ENCODE measurements around the gene SCFD1.
"Not testable (repeated sequence)": the region's sequence is repeated elsewhere in the genome, so short reads cannot be mapped to it uniquely, and the experiment has no call there.

The SCFD1 gene

DNA sequence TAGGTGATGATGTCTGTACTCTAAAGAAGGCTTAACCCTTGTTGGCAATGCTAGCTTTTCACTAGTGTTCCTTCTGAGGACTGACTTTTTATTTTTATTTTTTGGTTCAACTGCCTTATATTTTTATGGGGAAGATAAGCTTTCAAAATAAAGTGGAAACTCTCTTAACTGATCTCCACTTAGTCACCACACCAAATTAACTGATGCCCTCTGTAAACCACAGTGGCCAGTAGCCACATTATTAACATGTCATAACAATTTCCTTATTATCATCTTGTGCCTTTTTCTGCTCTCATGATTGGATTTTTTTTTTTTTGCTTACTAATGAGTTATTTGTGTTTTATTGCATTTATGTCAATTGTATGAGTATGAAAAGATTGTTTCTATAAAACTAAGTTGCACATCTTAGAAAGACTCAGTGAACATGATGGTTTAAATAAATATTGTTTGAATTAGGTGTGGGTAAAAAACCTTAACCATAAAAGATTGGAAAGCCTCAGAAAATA is 56.9 kb downstream of the SCFD1 start:
- no peak for DNase-seq

GRCh38 chr14:30680036-30680435 is 57.9 kb downstream of the SCFD1 start:
- DNase-seq: no peak

DNA sequence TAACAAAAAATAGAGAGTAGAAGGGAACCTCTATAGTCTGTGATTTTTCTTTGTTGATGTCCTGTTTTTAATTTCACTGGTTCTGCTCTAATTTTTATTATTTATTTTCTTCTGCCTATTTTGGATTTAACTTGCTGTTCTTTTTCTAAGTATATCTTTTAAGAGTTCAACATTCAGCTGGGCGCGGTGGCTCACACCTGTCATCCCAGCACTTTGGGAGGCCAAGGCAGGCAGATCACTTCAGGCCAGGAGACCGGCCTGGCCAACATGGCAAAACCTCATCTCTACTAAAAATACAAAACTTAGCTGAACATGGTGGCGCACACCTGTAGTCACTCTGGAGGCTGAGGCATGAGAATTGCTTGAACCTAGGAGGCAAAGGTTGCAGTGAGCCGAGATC is 58.7 kb downstream of the SCFD1 start:
- not testable (repeated sequence) for DNase-seq

DNA sequence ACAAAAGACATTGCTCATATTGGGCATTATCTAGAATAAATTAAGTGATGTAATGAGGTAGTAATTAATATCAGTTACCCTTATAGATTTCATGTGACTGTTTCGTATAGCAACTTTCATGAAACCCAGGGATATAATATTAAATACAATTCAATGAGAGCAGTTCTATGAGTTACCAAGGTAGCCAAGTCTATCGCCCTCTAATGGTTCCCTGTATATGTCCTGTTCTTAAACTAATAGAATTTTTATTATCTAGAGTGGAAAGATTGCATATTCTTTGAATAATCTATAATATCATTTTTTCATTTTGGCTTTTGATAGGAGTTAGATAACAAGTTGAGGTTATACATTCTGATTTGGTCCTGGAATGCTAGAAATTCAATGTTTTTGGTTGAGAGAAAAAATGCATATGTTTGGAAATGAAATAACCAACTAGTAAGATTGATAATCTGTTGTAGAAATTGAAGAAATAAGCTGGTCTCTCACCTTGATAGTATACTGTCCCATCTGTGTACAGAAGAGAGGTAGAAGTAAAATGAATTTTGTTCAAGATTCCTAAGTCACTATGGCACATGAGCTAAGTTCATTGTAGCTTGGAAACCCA is 59.7 kb downstream of the SCFD1 start:
- peak in 1 of 2 experiments; percentile 47 for DNase-seq

- DNase-seq: not testable (repeated sequence)
These were observed 68.6 kb downstream of the SCFD1 start for GRCh38 chr14:30690487-30691355.

DNA sequence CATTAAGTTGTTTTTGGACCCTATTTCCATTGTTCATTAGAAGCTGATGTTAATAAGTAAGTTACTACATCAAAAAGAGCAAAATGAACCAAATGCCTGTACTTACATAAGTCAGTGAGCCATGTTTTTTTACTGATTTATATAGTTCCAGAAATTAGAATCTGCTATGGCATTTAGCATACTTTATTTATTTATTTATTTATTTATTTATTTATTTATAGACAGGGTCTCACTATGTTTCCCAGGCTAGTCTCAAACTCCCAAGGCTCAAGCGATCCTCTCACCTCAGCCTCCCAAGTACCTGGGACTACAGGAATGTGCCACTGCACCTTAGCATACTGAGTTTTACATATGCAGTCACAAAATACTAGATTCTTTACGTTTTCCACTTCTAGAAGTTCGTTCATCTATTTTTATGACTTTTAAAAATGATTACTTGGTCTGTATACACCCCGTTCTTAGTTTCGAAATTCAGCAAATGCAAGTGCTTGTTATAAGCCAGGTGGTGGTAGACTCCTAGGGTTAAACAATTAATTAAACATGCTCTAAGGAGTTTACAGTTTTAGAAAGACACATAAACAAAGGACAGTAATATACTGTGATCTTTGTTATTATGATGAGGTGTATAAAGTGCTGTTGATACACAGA is 69.8 kb downstream of the SCFD1 start:
- DNase-seq: no peak

DNA sequence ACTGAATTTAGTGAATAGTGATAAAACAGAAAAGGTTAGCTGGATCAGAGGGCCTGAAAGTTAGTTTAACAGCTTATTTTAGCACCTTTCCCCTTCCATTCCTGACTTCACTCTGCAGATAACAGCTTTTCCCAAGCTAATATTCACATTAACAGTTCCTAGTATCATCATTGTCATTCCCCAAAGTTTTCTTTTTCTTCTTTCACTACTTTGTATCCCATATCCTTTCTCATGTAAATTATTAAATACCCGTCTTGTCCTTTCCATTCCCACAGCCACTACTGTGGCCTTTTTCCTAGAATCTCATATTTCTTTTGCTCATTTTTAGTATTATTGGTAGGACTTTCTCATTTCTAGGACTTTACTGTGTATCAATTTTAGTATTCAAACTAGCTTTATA is 70.5 kb downstream of the SCFD1 start:
- no peak for DNase-seq

GRCh38 chr14:30698463-30698862 is 76.3 kb downstream of the SCFD1 start:
- DNase-seq: no peak

- no peak for DNase-seq
These were observed 84.6 kb downstream of the SCFD1 start for GRCh38 chr14:30706704-30707103.

GRCh38 chr14:30708157-30708556 is 86.0 kb downstream of the SCFD1 start:
- DNase-seq: peak in 1 of 2 experiments; percentile 10

GRCh38 chr14:30709201-30709600 is 87.1 kb downstream of the SCFD1 start:
- DNase-seq: no peak

DNA sequence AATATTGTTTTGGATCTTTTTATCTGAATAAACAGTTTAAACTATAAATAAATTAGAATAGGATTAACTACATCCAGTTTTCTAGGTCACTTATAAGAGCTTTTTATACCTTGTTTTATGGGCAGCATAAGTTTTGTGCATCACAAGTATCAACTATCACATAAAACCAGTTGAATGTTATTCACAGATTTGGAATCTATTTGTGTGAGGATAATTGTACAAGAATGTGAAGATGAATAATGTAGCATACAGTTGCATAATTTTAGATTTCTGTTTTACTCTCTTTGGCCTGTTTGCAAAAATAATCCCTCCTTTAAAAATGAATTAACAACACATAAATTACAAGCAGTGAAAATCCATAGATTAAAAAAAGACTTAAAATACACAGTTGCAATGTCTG is 88.8 kb downstream of the SCFD1 start:
- DNase-seq: no peak

DNA sequence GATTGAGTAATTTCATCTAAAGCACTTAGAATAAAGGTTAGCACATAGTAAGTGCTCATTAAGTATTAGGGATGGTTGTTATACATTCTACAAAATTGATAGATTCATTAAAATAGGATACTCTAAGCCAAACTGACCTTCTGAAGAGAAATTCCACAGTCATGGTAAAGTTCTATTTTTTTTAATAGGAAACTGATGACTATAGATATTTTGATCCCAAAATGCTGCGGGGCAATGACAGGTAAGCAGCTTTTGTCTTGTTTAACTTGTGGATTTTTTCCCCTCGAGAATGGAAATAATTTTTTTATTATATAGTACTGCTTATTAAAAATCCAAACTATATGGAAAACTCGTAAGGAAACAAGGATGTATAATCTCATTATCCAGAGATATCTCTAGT is 97.0 kb downstream of the SCFD1 start:
- no peak for DNase-seq

DNA sequence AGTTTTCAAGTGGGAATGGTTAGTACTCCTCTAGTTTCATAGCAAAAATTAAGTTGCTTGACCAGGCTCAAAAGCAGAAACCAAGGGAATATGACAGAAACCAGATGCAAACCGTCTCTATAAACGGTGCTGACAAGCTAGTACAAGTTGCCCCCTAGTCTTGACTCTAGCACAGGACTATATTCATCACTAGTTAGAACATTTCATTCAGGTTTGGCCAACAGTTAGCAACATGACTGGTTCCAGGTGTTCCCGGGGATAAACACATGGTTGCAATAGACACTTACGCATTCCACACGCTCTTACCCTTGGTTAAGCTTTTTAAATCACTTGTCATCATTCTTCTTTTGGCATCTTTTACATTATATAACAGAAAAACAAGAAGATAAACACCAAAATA is 103.6 kb downstream of the SCFD1 start:
- DNase-seq: no peak

DNA sequence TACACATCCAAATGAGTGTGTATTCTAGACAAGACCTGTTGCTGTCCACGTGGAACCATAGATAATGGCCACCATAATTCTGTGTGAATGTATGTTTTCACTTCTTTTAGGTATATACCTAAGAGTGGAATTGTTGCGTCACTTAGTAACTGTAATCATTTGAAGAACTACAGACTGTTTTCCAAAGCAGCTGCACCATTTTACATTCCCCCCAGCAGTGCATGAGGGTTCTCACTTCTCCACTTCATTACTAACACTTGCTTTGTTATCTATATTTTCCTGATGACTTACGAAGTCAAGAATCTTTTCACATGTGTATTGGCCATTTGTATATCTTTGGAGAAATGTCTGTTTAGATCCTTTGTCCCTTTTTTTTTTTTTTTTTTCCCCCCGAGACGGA is 106.4 kb downstream of the SCFD1 start:
- no peak for DNase-seq

- no peak for DNase-seq
These were observed 115.8 kb downstream of the SCFD1 start for GRCh38 chr14:30737916-30738315.

DNA sequence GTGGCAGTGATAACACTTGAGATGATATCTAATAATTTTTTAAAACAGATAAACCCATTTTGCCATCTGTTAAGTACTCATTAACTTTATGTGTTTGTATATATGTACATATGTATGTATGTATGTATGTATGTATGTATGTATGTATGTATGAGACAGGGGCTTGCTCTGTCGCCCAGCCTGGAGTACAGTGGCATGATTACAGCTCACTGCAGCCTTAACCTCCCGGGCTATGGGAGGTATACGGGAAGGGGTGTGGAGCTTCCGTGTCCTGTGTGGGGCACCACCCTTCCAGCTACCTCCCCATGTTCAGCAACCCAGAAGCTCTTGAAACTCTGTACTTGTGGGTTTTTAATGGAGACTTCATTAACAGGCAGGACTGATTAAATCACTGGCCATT is 116.9 kb downstream of the SCFD1 start:
- DNase-seq: no peak

DNA sequence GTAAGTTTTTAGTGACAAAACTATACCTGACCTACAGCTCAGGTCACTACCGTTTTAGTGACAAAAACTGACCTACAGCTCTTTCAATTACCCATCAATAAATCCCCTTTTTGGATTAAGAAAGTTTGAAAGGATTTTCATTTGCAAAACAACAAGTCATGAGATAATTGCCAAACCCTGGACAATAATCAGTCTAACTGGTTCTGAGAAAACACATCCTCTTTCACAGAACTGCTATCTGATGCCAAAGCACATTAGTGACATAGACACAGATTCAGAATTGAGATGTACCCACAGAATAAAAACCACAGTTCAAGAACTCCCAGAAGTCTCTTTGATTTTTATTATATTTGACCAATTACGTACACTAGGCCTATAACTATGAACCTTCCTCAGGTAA is 126.2 kb downstream of the SCFD1 start:
- no peak for DNase-seq

- DNase-seq: peak; percentile 43 to 49
These were observed 129.7 kb downstream of the SCFD1 start for GRCh38 chr14:30751646-30752416.

DNA sequence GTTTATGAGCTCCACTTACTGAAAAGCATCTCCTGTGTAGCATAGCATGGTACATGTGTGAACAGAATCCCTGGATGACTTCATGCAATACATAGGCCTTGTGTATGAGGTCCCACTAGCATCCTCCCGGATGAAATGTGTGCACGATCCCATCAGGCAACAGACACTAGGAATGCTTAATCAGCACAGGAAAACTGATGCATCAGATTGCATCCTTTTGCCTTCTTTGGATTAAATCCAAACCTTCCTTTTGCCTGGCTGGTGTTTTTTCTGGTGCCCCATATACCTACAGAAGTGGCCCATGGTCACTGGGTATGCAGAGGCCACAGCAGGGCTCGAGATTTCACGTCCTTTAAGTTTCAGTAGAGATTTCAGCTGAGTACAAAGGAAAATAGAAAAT is 131.3 kb downstream of the SCFD1 start:
- no peak for DNase-seq

DNA sequence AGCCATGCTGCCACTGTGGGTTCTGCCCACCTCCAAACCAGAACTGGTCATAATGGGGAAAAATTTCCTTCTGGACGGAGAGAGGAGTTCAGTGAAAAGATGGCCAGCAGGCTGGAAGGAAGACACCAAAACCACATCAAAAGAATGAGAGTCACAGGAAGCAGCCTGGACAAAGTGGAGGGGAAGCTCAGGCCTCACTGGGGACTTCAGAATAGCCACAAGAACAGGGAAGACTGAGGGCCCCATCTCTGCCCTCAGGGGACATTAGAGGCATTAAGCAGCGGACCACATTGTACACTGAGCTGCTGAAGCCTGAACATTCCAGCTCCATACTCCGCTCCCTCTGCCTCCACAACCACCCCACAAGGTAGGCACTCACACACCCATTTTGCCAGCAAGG is 132.7 kb downstream of the SCFD1 start:
- DNase-seq: no peak

GRCh38 chr14:30756594-30756993 is 134.5 kb downstream of the SCFD1 start:
- no peak for DNase-seq

- DNase-seq: no peak
These were observed 135.0 kb downstream of the SCFD1 start for GRCh38 chr14:30757082-30757481.
